Peyer's patch (tissue), 4 donors: ENCODE data around the gene CFAP99. TPM values are rescaled to one million over a fixed set of nuclear protein-coding genes. Genes with fewer than 3 reads are reported as not detected.

Experiments
- DNase-seq, 3 donors: peaks; one replicate each; pipeline ENCODE4 v3.0.0-alpha.2; 2017 to 2019
- H3K27ac ChIP-seq, 4 donors: fragments of 200-600 bp; sonication (generic); one replicate each; pipeline ENCODE4 v1.5.1; 2016 to 2019
- H3K27me3 ChIP-seq, 2 donors: fragments of 200-600 bp; sonication (generic); one replicate each; pipeline ENCODE4 v1.5.1; 2019
- H3K36me3 ChIP-seq, 3 donors: fragments of 200-600 bp; sonication (generic); one replicate each; pipeline ENCODE4 v1.5.1; 2016 to 2019
- H3K4me1 ChIP-seq, 4 donors: fragments of 200-600 bp; sonication (generic); one replicate each; pipeline ENCODE4 v1.5.1; 2016 to 2019
- H3K4me3 ChIP-seq, 4 donors: fragments of 200-600 bp; sonication (generic); 1 replicate in 3 of 4; 2 replicates in 1 of 4; pipeline ENCODE4 v1.5.1; 2016 to 2019; ENCODE audit warnings: mild to moderate bottlenecking in 1 of 4
- H3K9me3 ChIP-seq, 4 donors: fragments of 200-600 bp; sonication (generic); one replicate each; pipeline ENCODE4 v1.5.1; 2016 to 2019; ENCODE audit warnings: mild to moderate bottlenecking in 1 of 4
- POLR2A ChIP-seq, 2 donors: fragments of 450-650 bp; IDR thresholded peaks; one replicate each; pipeline ENCODE4 v1.5.1; 2017; ENCODE audit warnings: antibody characterized with exemption in 2 of 2, mild to moderate bottlenecking in 2 of 2, moderate library complexity in 2 of 2
- total RNA-seq, 4 donors: library from RNA; depleted of rRNA; stranded (reverse); fragments of >200 nt; gene quantifications; one replicate each; pipeline ENCODE4 v1.1.0, GENCODE V29; 2016
- TF ChIP-seq, protein P1 (sequence below), 6 experiments: fragments of 450-650 bp in 4 of 6; fragments of 200-600 bp in 2 of 6; sonication (generic) in 1 of 6; IDR thresholded peaks; one replicate each; pipeline ENCODE4 v1.5.1; 2017 to 2019; ENCODE audit warnings: antibody characterized with exemption in 6 of 6, mild to moderate bottlenecking in 3 of 6, moderate library complexity in 1 of 6

CFAP99 gene
- total RNA-seq, 4 donors from 2014 or later = 0.80 to 1.2 TPM; not detected in 2

DNA sequence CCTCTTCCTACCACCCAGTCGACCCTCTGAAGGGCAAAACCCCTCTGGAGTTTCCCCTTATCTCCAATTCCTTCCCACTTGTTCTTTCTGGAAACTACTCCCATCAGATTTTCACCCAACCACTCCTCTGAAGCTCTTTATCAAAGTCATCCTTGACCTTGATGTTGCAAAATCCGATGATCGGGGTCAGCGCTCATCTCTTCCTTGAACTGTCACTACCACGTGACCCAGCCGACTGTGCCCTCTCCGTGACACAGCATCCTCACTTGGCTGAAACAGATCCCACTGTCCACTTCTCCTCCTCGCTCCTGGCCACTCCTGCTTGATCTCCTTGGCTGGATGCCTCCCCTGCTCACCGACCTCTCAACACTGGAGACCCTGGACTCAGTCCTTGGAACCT lies 1.1 kb downstream of the CFAP99 start:
- H3K36me3 ChIP-seq = no peaks in the 10 kb centered on the region
- H3K4me3 ChIP-seq = no peak overlapping the region
- H3K27me3 ChIP-seq = no peaks in the 10 kb centered on the region
- H3K27ac ChIP-seq = no peak overlapping the region
- peaks cover 0 to 26% (median 15%) of the 10 kb centered on the region in 4 donors for H3K4me1 ChIP-seq
- TF ChIP-seq POLR2A (IDR thresholded peaks at IDR 0.05) = no peak
- TF ChIP-seq, protein P1, sequence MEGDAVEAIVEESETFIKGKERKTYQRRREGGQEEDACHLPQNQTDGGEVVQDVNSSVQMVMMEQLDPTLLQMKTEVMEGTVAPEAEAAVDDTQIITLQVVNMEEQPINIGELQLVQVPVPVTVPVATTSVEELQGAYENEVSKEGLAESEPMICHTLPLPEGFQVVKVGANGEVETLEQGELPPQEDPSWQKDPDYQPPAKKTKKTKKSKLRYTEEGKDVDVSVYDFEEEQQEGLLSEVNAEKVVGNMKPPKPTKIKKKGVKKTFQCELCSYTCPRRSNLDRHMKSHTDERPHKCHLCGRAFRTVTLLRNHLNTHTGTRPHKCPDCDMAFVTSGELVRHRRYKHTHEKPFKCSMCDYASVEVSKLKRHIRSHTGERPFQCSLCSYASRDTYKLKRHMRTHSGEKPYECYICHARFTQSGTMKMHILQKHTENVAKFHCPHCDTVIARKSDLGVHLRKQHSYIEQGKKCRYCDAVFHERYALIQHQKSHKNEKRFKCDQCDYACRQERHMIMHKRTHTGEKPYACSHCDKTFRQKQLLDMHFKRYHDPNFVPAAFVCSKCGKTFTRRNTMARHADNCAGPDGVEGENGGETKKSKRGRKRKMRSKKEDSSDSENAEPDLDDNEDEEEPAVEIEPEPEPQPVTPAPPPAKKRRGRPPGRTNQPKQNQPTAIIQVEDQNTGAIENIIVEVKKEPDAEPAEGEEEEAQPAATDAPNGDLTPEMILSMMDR (IDR thresholded peaks at IDR 0.05) = no peak
- H3K9me3 ChIP-seq = no peaks in the 10 kb centered on the region
- no peak for DNase-seq

DNA sequence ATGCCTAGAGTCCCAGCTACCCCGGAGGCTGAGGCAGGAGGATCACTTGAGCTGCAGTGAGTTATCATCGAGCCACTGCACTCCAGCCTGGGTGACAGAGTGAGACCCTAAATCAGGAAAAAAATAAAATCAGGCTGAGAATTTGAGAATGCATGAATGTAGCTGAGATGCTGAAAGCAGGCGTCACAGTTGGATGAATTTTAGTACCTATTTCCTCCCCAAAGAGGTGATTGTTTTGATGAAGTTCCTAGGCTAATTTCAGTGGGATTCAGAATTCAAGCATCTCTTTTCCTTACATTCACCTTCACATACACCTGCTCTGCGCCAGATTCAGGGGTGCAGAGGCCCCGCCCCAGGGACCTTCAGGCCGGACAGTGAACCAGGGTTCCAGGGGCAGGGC lies 3.2 kb downstream of the CFAP99 start:
- Histone ChIP-seq H3K4me3 (no peak overlapping the region), H3K9me3 (no peaks in the 10 kb centered on the region), H3K4me1 (peaks cover 0 to 20% (median 11%) of the 10 kb centered on the region in 4 donors), H3K27me3 (no peaks in the 10 kb centered on the region), H3K36me3 (no peaks in the 10 kb centered on the region), H3K27ac (no peak overlapping the region)
- TF ChIP-seq POLR2A (IDR thresholded peaks at IDR 0.05) = no peak
- TF ChIP-seq, protein P1 (IDR thresholded peaks at IDR 0.05) = no peak
- DNase-seq = no peak

DNA sequence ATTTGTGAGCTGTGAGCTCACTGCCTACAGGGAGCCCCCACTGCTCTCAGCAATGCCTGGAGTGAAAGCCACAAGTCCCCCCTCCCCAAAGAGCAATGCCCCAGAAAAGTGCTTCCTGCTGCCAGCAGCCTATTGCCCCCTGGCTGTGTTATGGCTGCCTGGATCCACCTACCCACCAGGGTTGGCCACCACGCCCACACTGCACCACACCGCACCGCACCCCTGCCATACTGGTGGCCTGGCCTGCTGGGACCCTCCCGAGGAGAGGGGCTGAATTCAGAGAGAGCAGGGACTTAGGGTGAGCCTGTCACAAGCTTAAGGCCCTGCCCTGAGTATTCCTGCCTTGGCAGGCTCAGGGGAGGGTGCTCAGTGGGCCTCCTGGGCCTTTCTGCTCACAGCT lies 4.3 kb downstream of the CFAP99 start:
- Histone ChIP-seq H3K27me3 (no peaks in the 10 kb centered on the region), H3K4me1 (peaks cover 0 to 9% (median 7%) of the 10 kb centered on the region in 4 donors), H3K27ac (no peak overlapping the region), H3K36me3 (no peaks in the 10 kb centered on the region), H3K4me3 (no peak overlapping the region), H3K9me3 (no peaks in the 10 kb centered on the region)
- no peak for DNase-seq
- no peak for TF ChIP-seq POLR2A (IDR thresholded peaks at IDR 0.05)
- TF ChIP-seq, protein P1 (IDR thresholded peaks at IDR 0.05) = no peak

DNA sequence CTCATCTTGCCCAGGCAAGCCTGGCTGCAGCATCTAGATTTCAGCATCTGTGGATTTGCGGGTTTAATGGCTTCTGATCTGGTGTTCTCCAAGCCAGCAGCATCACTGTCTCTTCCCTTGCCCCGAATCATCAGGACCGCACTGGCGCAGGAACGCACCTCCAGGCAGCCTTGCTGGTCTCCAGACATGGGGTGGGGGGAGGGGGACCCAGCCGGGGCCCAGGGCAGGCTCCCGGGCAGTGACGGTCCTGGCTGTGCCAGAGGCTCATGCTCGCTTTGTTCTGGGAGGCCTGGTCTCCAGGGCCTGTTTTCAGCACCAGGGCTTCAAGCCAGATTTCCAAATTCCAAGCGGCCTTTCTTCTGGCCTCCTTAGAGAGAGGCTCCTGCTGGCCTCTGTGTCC lies 4.9 kb downstream of the CFAP99 start:
- Histone ChIP-seq H3K36me3 (no peaks in the 10 kb centered on the region), H3K9me3 (no peaks in the 10 kb centered on the region), H3K4me1 (peaks cover 0 to 9% (median 6%) of the 10 kb centered on the region in 4 donors), H3K27me3 (no peaks in the 10 kb centered on the region), H3K27ac (no peak overlapping the region), H3K4me3 (no peak overlapping the region)
- TF ChIP-seq POLR2A (IDR thresholded peaks at IDR 0.05) = no peak
- TF ChIP-seq, protein P1 (IDR thresholded peaks at IDR 0.05) = no peak
- no peak for DNase-seq

GRCh38 chr4:2424581-2424980 lies 5.8 kb downstream of the CFAP99 start:
- no peaks in the 10 kb centered on the region for H3K27me3 ChIP-seq
- no peak for DNase-seq
- no peaks in the 10 kb centered on the region for H3K36me3 ChIP-seq
- H3K4me3 ChIP-seq = no peak overlapping the region
- no peak overlapping the region for H3K27ac ChIP-seq
- peaks cover 0 to 3% (median 0%) of the 10 kb centered on the region in 4 donors for H3K4me1 ChIP-seq
- TF ChIP-seq, protein P1 (IDR thresholded peaks at IDR 0.05) = no peak
- no peak for TF ChIP-seq POLR2A (IDR thresholded peaks at IDR 0.05)
- H3K9me3 ChIP-seq = no peaks in the 10 kb centered on the region
